GM21737 (cell line): ENCODE measurements around the gene GRAMD2A.
A peak's percentile ranks its signal among the peaks of the same experiment; 100 is the strongest.

Experiments used
- ATAC-seq: cut with Tn5 transposase; IDR thresholded peaks from one replicate; pipeline ENCODE4 v1.9.1; 2021; ENCODE audit warnings: mild to moderate bottlenecking, moderate library complexity; ENCODE audit not compliant: unreplicated experiment

GRAMD2A gene

DNA sequence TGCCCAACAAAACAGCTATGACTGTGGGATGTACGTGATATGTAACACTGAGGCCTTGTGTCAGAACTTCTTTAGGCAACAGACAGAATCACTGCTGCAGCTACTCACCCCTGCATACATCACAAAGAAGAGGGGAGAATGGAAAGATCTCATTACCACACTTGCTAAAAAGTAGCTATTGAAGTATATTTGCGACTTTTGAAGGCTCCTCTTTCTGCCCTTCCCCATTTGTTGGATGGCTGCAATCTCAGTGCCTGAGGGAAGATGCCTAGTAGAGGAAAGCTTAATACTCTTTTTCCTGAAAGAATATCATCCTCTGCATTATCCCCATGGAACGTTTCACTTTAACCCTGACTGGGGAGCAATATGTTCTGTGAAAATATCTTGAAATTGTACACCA lies 57.5 kb downstream of the GRAMD2A start:
- ATAC-seq = no peak

GRCh38 chr15:72139667-72140066 lies 57.9 kb downstream of the GRAMD2A start:
- ATAC-seq = no peak

DNA sequence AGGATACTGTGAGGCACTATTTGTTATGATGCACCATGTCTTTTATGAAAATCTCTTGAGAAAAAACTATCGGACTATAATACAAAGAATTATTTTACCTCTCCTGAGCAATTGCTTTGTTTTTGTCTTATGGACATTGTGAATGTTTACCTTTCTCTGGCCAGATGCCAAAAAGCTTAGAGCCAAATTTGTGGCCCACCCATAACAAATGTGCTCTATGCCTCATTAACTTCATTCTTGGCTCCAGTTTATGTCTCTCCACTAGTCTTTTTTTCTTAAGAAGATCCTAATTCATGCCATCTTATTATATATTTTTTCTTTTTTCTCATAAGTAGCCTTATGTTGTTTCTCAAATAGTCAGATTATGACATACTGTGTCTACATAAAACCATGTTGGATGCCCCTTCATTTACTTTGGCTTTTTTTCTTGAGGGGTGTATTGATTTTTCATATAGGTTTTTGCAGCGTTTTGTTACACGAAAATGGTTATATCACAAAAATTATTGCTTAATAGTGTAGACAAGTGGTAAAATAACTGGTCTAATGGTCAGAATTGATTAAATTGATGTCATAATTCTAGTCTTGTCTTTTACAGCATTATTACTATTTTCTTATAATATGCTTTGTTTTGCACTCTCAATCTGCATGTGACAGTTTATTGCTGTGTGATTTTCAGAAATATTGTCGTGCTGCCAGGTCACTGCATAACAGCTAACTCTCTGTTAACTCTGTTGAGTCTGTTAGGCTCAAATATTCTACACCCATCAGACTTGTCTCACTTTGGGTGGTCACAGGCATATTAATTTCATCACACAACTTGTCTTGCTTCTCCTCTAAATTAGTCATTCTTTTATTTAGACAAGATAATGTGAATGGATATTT lies 61.2 kb downstream of the GRAMD2A start:
- no peak for ATAC-seq

- no peak for ATAC-seq
Observed at GRCh38 chr15:72135719-72136118, 61.9 kb downstream of the GRAMD2A start.

- no peak for ATAC-seq
Observed at GRCh38 chr15:72133211-72133610, 64.4 kb downstream of the GRAMD2A start.

DNA sequence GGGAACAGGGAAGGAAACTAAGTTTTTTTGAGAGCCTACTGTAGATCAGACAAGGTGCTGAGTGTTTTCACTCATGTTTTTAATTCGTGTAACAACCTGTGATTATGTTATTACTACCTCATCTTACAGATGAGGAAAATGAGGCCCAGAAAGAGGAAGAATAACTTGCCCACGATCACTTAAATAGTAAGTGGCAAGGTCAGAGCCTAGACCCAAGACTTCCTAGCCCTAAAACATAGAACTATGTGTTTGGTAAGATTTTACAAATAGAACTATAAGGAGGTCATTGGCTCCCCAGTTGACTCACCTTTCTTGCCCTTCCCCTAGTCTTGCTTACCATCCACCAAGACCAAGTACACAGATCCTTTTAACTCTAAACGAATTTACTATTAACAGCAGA lies 65.7 kb downstream of the GRAMD2A start:
- ATAC-seq = no peak

- no peak for ATAC-seq
Observed at GRCh38 chr15:72130272-72130671, 67.3 kb downstream of the GRAMD2A start.

DNA sequence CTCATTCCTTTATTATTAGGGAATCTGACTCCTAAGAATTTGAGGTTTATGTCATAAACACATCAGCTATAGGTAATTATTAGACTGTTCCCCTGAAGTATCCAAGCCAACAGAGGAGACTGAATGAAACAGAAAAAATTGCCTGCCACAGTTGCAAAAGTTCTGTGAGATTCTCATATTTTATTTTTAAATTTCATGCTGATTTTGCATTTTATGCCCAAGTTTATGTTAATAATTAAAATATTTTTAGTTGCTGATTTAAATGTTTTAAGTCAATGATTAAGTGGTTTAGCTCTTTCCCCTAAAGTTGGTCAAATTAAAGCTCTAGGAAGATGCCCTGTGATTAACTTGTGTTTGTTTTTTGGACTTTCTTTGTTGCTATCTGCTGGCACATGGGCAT lies 69.2 kb downstream of the GRAMD2A start:
- no peak for ATAC-seq

DNA sequence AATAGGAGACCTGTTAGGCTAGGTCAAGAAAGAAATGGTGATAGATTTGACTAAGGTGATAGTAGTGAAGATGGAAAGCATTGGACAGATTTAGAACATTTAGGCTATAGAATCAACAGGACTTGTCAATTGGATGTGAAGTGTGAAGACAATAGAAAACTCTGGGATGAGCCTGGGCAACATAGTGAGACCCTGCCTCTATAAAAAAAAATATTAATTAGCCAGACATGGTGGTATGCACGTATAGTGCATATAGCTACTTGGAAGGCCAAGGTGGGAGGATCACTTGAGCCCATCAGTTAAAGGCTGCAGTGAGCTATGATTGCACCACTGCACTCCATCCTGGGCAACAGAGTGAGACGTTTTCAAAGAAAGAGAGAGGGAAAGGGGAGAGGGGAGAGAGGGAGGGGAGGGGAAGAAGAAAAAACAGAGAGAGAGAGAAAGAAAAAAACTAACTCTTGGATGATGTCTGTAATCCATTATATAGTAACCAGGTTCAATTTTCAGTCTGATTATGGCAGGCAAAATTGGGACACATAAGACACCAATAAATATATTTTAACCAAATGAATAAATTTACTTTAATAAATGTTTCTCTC lies 69.8 kb downstream of the GRAMD2A start:
- ATAC-seq = no peak

- ATAC-seq = no peak
Observed at GRCh38 chr15:72124218-72124617, 73.4 kb downstream of the GRAMD2A start.

DNA sequence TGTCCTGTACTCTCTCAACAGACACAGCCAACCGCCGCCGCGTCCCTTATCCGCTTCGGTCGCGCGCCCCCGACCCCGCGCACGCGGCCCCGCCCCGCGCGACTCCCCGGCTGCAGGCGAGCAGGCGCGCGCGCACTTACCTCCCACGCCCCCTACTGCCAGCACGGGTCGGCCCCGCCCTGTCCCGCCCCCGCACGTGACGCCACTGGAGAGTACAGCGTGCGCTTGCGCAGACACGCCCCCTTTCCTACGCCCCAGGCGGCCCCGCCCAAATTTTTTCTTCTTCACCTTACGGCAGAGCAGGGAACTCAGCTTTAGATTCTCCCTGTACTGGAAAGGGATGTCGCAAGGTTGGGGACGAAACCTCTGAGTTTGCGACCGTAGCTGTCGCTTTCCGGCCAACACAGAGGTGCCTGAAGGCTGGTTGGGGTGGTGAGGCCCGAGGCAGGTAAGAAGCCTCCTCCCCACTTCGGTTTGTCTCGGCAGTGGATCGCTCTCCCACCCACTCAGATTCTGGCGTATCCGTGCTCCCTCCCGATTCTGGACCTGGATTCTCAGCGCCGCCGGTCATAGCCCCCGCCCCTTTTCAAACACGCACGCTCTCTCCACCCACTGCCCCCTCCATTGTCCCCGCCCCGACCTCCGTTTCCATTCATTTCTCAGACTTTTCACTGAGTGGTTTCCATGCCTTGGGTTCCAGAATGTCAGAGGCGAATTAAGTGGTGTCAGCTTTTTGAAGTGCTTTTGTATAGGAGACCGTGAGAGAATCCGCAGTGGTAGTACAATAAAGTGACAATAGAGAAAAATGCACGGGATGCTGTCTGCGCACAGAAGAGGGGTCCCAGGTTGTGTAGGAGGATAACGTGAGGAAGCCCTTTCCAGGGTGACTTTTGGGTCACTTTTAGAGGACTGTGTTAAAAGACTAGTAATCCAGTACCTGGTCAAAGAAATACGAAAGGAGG lies 79.3 kb downstream of the GRAMD2A start, which contains the start of the genes MYO9A and SENP8:
Gene MYO9A, minus strand, starts transcription at position 134 of the 962 bp plus-strand sequence. CDS start 71,587 bp downstream, outside the sequence.
Gene SENP8, plus strand, starts transcription at position 387 of the 962 bp plus-strand sequence. CDS start 21,221 bp downstream, outside the sequence.
- peak; percentile 60 for ATAC-seq

DNA sequence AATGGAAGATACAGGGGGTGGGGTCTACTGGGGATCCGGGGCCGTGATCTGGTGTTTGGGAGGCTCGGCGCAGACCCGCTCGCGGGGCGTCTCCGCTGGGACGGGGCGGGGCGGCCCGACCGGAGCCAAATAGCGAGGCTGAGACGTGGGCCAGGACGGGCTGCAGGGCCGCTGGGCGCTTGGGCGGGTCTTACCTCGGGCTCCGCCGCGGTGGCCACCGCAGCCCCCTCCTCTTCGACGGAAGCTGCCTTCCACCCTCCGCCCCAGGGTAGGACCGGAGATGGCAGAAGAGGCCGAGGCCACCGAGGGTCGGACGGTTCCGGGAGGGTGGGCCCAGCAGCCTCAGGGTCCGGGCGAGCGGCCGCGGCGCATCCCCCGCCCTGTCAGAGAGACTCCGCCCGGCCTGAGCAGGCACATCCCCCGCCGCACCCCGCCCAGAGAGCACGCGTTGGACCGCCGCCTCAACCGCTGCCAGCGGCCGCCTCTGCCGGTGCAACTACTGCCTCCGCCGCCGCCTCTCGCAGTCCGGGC lies 80.0 kb downstream of the GRAMD2A start:
- peak; percentile 55 for ATAC-seq

GRCh38 chr15:72116731-72117485 lies 80.7 kb downstream of the GRAMD2A start:
- ATAC-seq = no peak

DNA sequence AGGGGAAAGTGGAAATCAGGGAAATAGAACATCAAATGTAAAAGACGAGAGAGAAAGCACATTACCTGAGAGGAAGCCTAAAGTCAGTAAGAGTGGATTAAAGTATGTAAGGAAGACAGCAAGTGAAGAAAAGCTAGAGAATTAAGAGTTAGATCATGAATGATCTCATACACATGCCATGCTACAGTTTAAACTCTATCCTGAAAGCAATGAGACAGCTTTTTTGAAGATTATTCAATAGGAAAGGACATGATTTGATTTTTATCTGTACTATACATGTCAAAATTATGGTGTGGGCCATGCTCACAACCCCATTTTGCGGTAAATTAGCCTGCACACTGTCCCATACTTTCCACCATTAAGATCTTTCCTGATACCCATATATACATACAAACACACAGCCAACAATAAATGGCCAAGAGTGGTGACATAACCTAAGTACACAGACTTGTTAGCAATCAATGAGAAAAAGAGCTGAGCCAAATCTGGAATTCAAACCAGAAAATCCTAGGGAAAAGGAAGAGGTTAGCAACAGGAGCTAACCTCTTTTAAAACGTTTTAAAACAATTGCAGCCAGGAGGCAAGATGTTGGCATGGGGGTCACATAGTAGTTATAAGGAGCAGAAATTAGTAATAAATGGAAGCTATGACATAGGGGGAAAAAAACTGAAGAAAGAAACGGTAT lies 84.1 kb downstream of the GRAMD2A start:
- ATAC-seq = no peak

GRCh38 chr15:72112805-72113204 lies 84.8 kb downstream of the GRAMD2A start:
- ATAC-seq = no peak

DNA sequence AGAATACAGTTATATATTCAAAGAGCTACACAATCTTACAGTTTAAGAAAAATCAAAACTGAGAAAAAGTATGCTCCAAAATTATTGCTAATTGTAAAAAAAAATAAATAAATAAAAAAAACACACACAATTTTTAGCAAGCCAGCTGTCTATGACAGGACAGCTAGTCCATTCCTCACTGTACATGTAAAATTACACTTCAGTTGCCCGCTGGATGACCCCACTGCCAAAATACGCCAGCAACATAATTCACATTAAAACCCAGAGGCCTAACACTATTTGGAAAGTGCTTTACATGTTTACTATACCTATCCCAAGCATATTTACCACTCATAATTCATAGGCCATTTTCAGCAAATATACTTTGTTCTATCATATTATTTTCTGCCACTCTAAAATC lies 85.5 kb downstream of the GRAMD2A start:
- ATAC-seq = no peak

GRCh38 chr15:72110355-72110754 lies 87.2 kb downstream of the GRAMD2A start:
- ATAC-seq = no peak
